OCI-LY7 (cell line): ENCODE data around the gene QRFPR.

Experiments
- EZH2phosphoT487 ChIP-seq: fragments of 200-600 bp; sonication (generic); IDR thresholded peaks from 2 replicates; pipeline ENCODE4 v1.6.1; 2018; ENCODE audit warnings: low read depth, borderline replicate concordance, mild to moderate bottlenecking, mixed run types, antibody characterized with exemption, low read length, moderate library complexity, mixed read lengths
- TF ChIP-seq, protein P1 (sequence below): fragments of 200-600 bp; sonication (generic); conservative IDR thresholded peaks from 2 replicates; pipeline ENCODE4 v1.5.1; 2014; ENCODE audit warnings: mild to moderate bottlenecking, antibody characterized with exemption, low read length, moderate library complexity, mixed read lengths

GRCh38 chr4:121376556-121376955 lies 4.3 kb downstream of the QRFPR start:
- TF ChIP-seq, protein P1, sequence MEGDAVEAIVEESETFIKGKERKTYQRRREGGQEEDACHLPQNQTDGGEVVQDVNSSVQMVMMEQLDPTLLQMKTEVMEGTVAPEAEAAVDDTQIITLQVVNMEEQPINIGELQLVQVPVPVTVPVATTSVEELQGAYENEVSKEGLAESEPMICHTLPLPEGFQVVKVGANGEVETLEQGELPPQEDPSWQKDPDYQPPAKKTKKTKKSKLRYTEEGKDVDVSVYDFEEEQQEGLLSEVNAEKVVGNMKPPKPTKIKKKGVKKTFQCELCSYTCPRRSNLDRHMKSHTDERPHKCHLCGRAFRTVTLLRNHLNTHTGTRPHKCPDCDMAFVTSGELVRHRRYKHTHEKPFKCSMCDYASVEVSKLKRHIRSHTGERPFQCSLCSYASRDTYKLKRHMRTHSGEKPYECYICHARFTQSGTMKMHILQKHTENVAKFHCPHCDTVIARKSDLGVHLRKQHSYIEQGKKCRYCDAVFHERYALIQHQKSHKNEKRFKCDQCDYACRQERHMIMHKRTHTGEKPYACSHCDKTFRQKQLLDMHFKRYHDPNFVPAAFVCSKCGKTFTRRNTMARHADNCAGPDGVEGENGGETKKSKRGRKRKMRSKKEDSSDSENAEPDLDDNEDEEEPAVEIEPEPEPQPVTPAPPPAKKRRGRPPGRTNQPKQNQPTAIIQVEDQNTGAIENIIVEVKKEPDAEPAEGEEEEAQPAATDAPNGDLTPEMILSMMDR, result no peak
- no peak for TF ChIP-seq EZH2phosphoT487
